Tibial nerve (tissue), 4 donors: ENCODE measurements around the gene CHST15. TPM values are rescaled to one million over a fixed set of nuclear protein-coding genes. Genes with fewer than 3 reads are reported as not detected.

Experiments used
- DNase-seq, 2 donors: peaks; one replicate each; pipeline ENCODE4 v3.0.0-alpha.2; 2019; ENCODE audit warnings: low spot score in 2 of 2
- H3K27ac ChIP-seq, 4 donors: fragments of 200-600 bp; sonication (generic) in 3 of 4; one replicate each; pipeline ENCODE4 v1.5.1; 2017 to 2019; ENCODE audit warnings: mild to moderate bottlenecking in 1 of 4
- H3K27me3 ChIP-seq, 2 donors: fragments of 200-600 bp; sonication (generic) in 1 of 2; one replicate each; pipeline versions ENCODE4 v1.5.1 to v1.6.0; 2017 to 2019
- H3K36me3 ChIP-seq, 3 donors: fragments of 200-600 bp; sonication (generic); one replicate each; pipeline ENCODE4 v1.5.1; 2018 to 2019
- H3K4me1 ChIP-seq, 4 donors: fragments of 200-600 bp; sonication (generic) in 3 of 4; one replicate each; pipeline ENCODE4 v1.5.1; 2017 to 2019
- H3K4me3 ChIP-seq, 4 donors: fragments of 200-600 bp; sonication (generic) in 3 of 4; one replicate each; pipeline ENCODE4 v1.5.1; 2017 to 2019; ENCODE audit warnings: mild to moderate bottlenecking in 1 of 4, moderate library complexity in 1 of 4
- H3K9me3 ChIP-seq, 4 donors: fragments of 200-600 bp; sonication (generic) in 3 of 4; one replicate each; pipeline ENCODE4 v1.5.1; 2017 to 2019
- CTCF ChIP-seq, 5 experiments: fragments of 200-600 bp in 3 of 5; fragments of 450-650 bp in 2 of 5; sonication (generic) in 3 of 5; IDR thresholded peaks; one replicate each; pipeline ENCODE4 v1.5.1; 2016 to 2019; ENCODE audit warnings: antibody characterized with exemption in 5 of 5, mild to moderate bottlenecking in 3 of 5, moderate library complexity in 2 of 5
- EP300 ChIP-seq, 2 donors: sonication (generic); formaldehyde crosslinking; IDR thresholded peaks; one replicate each; pipeline ENCODE4 v1.6.1; 2017; ENCODE audit warnings: antibody characterized with exemption in 2 of 2, mild to moderate bottlenecking in 1 of 2
- POLR2A ChIP-seq, 2 donors: fragments of 450-650 bp; IDR thresholded peaks; one replicate each; pipeline ENCODE4 v1.6.1; 2017; ENCODE audit warnings: antibody characterized with exemption in 2 of 2, mild to moderate bottlenecking in 2 of 2, moderate library complexity in 2 of 2
- WGBS, 2 donors: methylation state at CpG; one replicate each; pipeline ENCODE4 v1.1.5; 2018; 5-methylcytosine and 5-hydroxymethylcytosine counted together
- total RNA-seq, 4 donors: library from RNA; depleted of rRNA; stranded (reverse); fragments of >200 nt; gene quantifications; one replicate each; pipeline ENCODE4 v1.1.0, GENCODE V29; 2016

Gene CHST15
- total RNA-seq, 4 donors from 2014 or later = 29.8 to 45.6 (median 34.3) TPM

DNA sequence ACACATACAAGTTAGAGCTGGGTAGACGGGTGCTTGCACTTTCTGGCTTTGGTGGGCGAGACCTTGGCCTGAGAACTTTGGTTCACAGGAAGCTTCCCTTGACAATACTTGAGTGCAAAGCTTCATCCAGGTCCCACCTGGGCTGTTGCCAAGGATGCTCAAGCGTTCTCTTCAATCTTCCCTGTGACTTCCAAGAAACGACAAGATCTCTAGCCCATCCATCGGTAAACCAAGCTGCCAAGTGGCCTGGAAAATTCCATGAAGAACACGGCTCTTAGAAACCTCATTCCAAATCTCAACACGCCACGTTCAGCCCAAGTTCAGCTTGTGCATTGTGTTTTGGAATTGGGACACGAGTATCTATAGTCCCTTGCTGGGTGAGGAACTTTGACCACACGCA, 84.7 kb downstream of the CHST15 start:
- Histone ChIP-seq H3K4me3 (no peak overlapping the region), H3K9me3 (peaks cover 0 to 6% (median 0%) of the 10 kb centered on the region in 4 donors), H3K27ac (no peak overlapping the region), H3K27me3 (no peaks in the 10 kb centered on the region), H3K4me1 (peaks cover 0 to 24% (median 0%) of the 10 kb centered on the region in 4 donors), H3K36me3 (peaks cover 0 to 46% (median 0%) of the 10 kb centered on the region in 3 donors)
- TF ChIP-seq EP300 (IDR thresholded peaks at IDR 0.05) (no peak), POLR2A (IDR thresholded peaks at IDR 0.05) (no peak), CTCF (IDR thresholded peaks at IDR 0.05) (no peak)
- 80 to 85% methylated on average over 10 of the region's 10 CpGs for WGBS, 2 donors
- no peak for DNase-seq

DNA sequence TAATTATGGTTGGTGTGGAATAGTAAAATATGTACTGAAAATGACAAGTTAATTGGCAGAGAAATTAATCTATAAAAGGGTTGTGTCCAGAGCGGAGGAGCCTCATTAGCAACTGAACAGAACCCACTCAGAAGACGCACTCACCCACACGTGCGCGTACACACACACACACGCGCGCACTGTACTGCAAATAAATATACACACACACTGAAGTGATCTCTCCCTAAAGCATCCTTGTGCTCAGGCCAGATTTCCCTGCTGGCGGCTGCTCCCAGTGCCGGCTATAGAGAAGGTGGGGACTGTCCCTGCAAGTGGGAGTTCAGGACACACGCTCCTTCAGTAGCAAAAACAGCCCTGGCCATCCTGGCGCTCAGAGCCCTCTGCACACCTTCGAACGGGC, 85.2 kb downstream of the CHST15 start:
- Histone ChIP-seq H3K9me3 (peaks cover 0 to under 1% (median 0%) of the 10 kb centered on the region in 4 donors), H3K4me3 (no peak overlapping the region), H3K4me1 (peaks cover 0 to 24% (median 0%) of the 10 kb centered on the region in 4 donors), H3K27ac (no peak overlapping the region), H3K27me3 (no peaks in the 10 kb centered on the region), H3K36me3 (peaks cover 0 to 41% (median 0%) of the 10 kb centered on the region in 3 donors)
- 72 to 78% methylated on average over 14 of the region's 14 CpGs for WGBS, 2 donors
- DNase-seq = no peak
- TF ChIP-seq EP300 (IDR thresholded peaks at IDR 0.05) (no peak), POLR2A (IDR thresholded peaks at IDR 0.05) (no peak), CTCF (IDR thresholded peaks at IDR 0.05) (no peak)

DNA sequence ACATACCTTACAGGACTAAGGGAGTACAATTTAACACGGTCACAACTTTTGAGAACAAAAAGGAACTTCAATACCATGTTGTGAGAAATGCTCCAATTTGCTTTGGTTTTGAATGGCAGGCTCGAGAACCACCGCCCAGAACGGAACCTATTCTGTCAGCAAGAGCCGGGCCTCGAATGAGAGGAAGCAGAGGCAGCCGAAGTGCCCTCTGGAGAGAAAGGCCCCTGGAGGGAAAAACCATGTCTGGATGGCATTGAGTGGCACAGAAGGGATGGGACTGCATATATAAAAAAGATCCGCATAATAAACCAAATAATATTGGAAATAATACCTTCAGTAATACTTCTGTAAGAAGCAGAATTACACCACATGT, 85.6 kb downstream of the CHST15 start:
- no peak for TF ChIP-seq POLR2A (IDR thresholded peaks at IDR 0.05)
- TF ChIP-seq EP300 (IDR thresholded peaks at IDR 0.05) = no peak
- TF ChIP-seq CTCF (IDR thresholded peaks at IDR 0.05) = no peak
- peaks cover 0 to 38% (median 0%) of the 10 kb centered on the region in 3 donors for H3K36me3 ChIP-seq
- no peak for DNase-seq

GRCh38 chr10:124007102-124007772, 86.2 kb downstream of the CHST15 start:
- no peak overlapping the region for H3K4me3 ChIP-seq
- WGBS, 2 donors = 89 to 91% methylated on average over 16 of the region's 16 CpGs
- DNase-seq = no peak
- no peaks in the 10 kb centered on the region for H3K9me3 ChIP-seq
- peaks cover 0 to 24% (median 0%) of the 10 kb centered on the region in 4 donors for H3K4me1 ChIP-seq
- TF ChIP-seq POLR2A (IDR thresholded peaks at IDR 0.05) (no peak), EP300 (IDR thresholded peaks at IDR 0.05) (no peak), CTCF (IDR thresholded peaks at IDR 0.05) (no peak)
- H3K36me3 ChIP-seq = peaks cover 0 to 38% (median 0%) of the 10 kb centered on the region in 3 donors
- H3K27ac ChIP-seq = no peak overlapping the region
- H3K27me3 ChIP-seq = no peaks in the 10 kb centered on the region

More for the DNA sequence above, 85.6 kb downstream of the CHST15 start:
- H3K4me3 ChIP-seq = no peak overlapping the region
- no peak overlapping the region for H3K27ac ChIP-seq
- no peaks in the 10 kb centered on the region for H3K27me3 ChIP-seq
- WGBS, 2 donors = 85 to 90% methylated on average over 8 of the region's 8 CpGs
- H3K4me1 ChIP-seq = peaks cover 0 to 24% (median 0%) of the 10 kb centered on the region in 4 donors
- no peaks in the 10 kb centered on the region for H3K9me3 ChIP-seq

DNA sequence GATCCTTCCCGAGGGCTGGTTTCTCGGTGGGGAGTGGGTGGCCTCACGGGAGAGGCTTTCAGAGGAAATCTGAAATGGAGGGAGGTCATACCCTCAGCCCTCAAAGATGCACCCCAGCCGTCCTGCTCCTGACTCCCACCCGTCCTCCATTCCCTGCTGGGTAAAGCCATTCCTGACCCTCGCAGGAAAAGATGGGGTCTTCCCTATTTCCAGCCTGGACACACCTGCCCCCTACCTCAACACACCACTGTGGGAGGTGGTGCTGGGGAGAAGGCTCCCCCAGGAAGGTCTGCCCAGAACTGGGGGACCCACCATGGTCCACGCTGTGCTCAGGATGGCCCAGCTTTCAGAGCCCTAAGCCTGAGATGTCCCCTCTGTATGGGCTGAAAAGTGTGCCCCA, 86.9 kb downstream of the CHST15 start:
- DNase-seq = no peak
- Histone ChIP-seq H3K9me3 (no peaks in the 10 kb centered on the region), H3K27me3 (no peaks in the 10 kb centered on the region), H3K4me1 (peaks cover 0 to 24% (median 0%) of the 10 kb centered on the region in 4 donors), H3K27ac (no peak overlapping the region), H3K4me3 (no peak overlapping the region), H3K36me3 (peaks cover 0 to 37% (median 0%) of the 10 kb centered on the region in 3 donors)
- TF ChIP-seq EP300 (IDR thresholded peaks at IDR 0.05) (no peak), POLR2A (IDR thresholded peaks at IDR 0.05) (no peak), CTCF (IDR thresholded peaks at IDR 0.05) (no peak)
- WGBS, 2 donors = 61 to 64% methylated on average over 7 of the region's 7 CpGs
